SK-N-SH (cell line): ENCODE measurements around the gene FRMD5. TPM values are rescaled to one million over a fixed set of nuclear protein-coding genes. Genes with fewer than 3 reads are reported as not detected.
"Not testable (repeated sequence)": the region's sequence is repeated elsewhere in the genome, so short reads cannot be mapped to it uniquely, and the experiment has no call there.

Source experiments
- CTCF ChIA-PET: fragments of 300-600, 350-600 bp; formaldehyde crosslinking; extraction: SDS; loops from one replicate; lab custom pipeline; 2021; lab: Yijun Ruan, JAX
- POLR2A ChIA-PET: fragments of 350-600 bp; sonication (Branson Sonifier 250); formaldehyde crosslinking; extraction: SDS; loops from one replicate; lab custom pipeline; 2020; ENCODE audit warnings: antibody characterized with exemption, inconsistent platforms; lab: Yijun Ruan, JAX
- DNase-seq: peaks from one replicate; pipeline ENCODE4 v3.0.0; 2012
- H2AFZ ChIP-seq: fragments of 200-600 bp; sonication (generic); 2 replicates; pipeline ENCODE4 v1.8.1; 2016; ENCODE audit warnings: antibody characterized with exemption, mild to moderate bottlenecking, low read depth
- H3F3A ChIP-seq: fragments of 200-600 bp; sonication (generic); replicated peaks from 2 replicates; pipeline ENCODE3; 2016; ENCODE audit warnings: antibody characterized with exemption, mild to moderate bottlenecking; ENCODE audit not compliant: insufficient read depth
- H3K27ac ChIP-seq, 2 experiments: fragments of 200-500 bp in 1 of 2; fragments of 200-600 bp in 1 of 2; sonication (Bioruptor generic) in 1 of 2; sonication (generic), shearing (Covaris generic) in 1 of 2; 2 replicates each; pipeline versions ENCODE4 v1.5.1 to v1.6.1; 2014 to 2016; ENCODE audit warnings: low read depth in 2 of 2, inconsistent platforms in 1 of 2, low read length in 1 of 2, mild to moderate bottlenecking in 1 of 2, mixed read lengths in 1 of 2
- H3K27me3 ChIP-seq: fragments of 200-600 bp; sonication (generic), shearing (Covaris generic); 2 replicates; pipeline ENCODE4 v1.6.1; 2016; ENCODE audit warnings: mixed run types; ENCODE audit not compliant: insufficient read depth
- H3K36me3 ChIP-seq, 2 experiments: fragments of 200-500 bp in 1 of 2; fragments of 200-600 bp in 1 of 2; sonication (Bioruptor generic) in 1 of 2; sonication (generic) in 1 of 2; replicated peaks in 1 of 2; 2 replicates each; pipeline versions ENCODE3 to v1.5.1; 2014 to 2016; ENCODE audit warnings: low read length in 1 of 2, mild to moderate bottlenecking in 1 of 2; ENCODE audit not compliant: insufficient read depth in 2 of 2, control insufficient read depth in 1 of 2
- H3K4me1 ChIP-seq, 2 experiments: fragments of 200-500 bp in 1 of 2; fragments of 200-600 bp in 1 of 2; sonication (Bioruptor generic) in 1 of 2; sonication (generic), shearing (Covaris generic) in 1 of 2; 2 replicates each; pipeline versions ENCODE4 v1.5.1 to v1.6.1; 2014 to 2016; ENCODE audit warnings: low read depth in 1 of 2, low read length in 1 of 2, mixed run types in 1 of 2; ENCODE audit not compliant: insufficient read depth in 2 of 2, control insufficient read depth in 1 of 2
- H3K4me2 ChIP-seq: fragments of 200-600 bp; sonication (generic), shearing (Covaris generic); 2 replicates; pipeline ENCODE4 v1.6.1; 2017; ENCODE audit warnings: mixed run types
- H3K4me3 ChIP-seq, 2 experiments: fragments of 200-500 bp in 1 of 2; fragments of 200-600 bp in 1 of 2; sonication (Bioruptor generic) in 1 of 2; sonication (generic), shearing (Covaris generic) in 1 of 2; 2 replicates each; pipeline versions ENCODE4 v1.5.1 to v1.8.1; 2014 to 2016; ENCODE audit warnings: low read depth in 2 of 2, inconsistent platforms in 1 of 2, low read length in 1 of 2, mild to moderate bottlenecking in 1 of 2, mixed read lengths in 1 of 2, moderate library complexity in 1 of 2
- H3K79me2 ChIP-seq: fragments of 200-600 bp; sonication (generic); 2 replicates; pipeline ENCODE4 v1.8.1; 2017; ENCODE audit warnings: mild to moderate bottlenecking; ENCODE audit not compliant: insufficient read depth
- H3K9ac ChIP-seq: fragments of 200-600 bp; sonication (generic); 2 replicates; pipeline ENCODE4 v1.6.1; 2017; ENCODE audit warnings: mixed run types
- H3K9me2 ChIP-seq: fragments of 200-600 bp; sonication (generic); 2 replicates; pipeline ENCODE4 v1.6.1; 2017; ENCODE audit warnings: mixed run types
- H3K9me3 ChIP-seq: fragments of 200-600 bp; sonication (generic); 2 replicates; pipeline ENCODE4 v1.6.1; 2017; ENCODE audit warnings: mixed run types, mild to moderate bottlenecking, moderate library complexity
- H4K20me1 ChIP-seq: fragments of 200-600 bp; sonication (generic); 2 replicates; pipeline ENCODE4 v1.6.1; 2017; ENCODE audit warnings: mild to moderate bottlenecking, mixed run types; ENCODE audit not compliant: insufficient read depth
- EP300 ChIP-seq, 2 experiments: IDR thresholded peaks; 2 replicates each; pipeline versions ENCODE4 v1.4.0 to v1.6.1; 2012; ENCODE audit warnings: borderline replicate concordance in 1 of 2, low read depth in 1 of 2, low read length in 1 of 2
- FOSL2 ChIP-seq: IDR thresholded peaks from 2 replicates; pipeline ENCODE4 v1.4.0; 2012; ENCODE audit warnings: low read depth, mild to moderate bottlenecking, moderate library complexity, borderline replicate concordance
- GATA2 ChIP-seq: sonication (generic); formaldehyde crosslinking; IDR thresholded peaks from 2 replicates; pipeline ENCODE4 v1.5.0; 2020; ENCODE audit warnings: mild to moderate bottlenecking, missing genetic modification reagents
- MAX ChIP-seq: IDR thresholded peaks from 2 replicates; pipeline ENCODE4 v1.4.0; 2012; ENCODE audit warnings: low read depth
- NFIC ChIP-seq: IDR thresholded peaks from 2 replicates; pipeline ENCODE4 v1.4.0; 2012; ENCODE audit warnings: borderline replicate concordance
- RCOR1 ChIP-seq: fragments of 150-350 bp; IDR thresholded peaks from 2 replicates; pipeline ENCODE4 v1.6.1; 2017; ENCODE audit warnings: antibody characterized with exemption, low read length
- REST ChIP-seq: IDR thresholded peaks from 2 replicates; pipeline ENCODE4 v1.6.1; 2012; ENCODE audit warnings: mild to moderate bottlenecking, low read depth, low read length, moderate library complexity
- RXRA ChIP-seq: IDR thresholded peaks from 2 replicates; pipeline ENCODE4 v1.4.0; 2012; ENCODE audit warnings: low read depth, mild to moderate bottlenecking, borderline replicate concordance
- TEAD4 ChIP-seq: IDR thresholded peaks from 2 replicates; pipeline ENCODE4 v1.4.0; 2012; ENCODE audit warnings: mild to moderate bottlenecking, borderline replicate concordance; ENCODE audit not compliant: insufficient read depth
- USF2 ChIP-seq: fragments of 150-350 bp; IDR thresholded peaks from 2 replicates; pipeline ENCODE4 v1.6.1; 2017; ENCODE audit warnings: antibody characterized with exemption, low read length, low read depth, borderline replicate concordance
- YY1 ChIP-seq: IDR thresholded peaks from 2 replicates; pipeline ENCODE4 v1.4.0; 2012; ENCODE audit warnings: low read depth, mild to moderate bottlenecking
- WGBS: methylation state at CpG from one replicate; pipeline ENCODE4 v1.1.6; 2017; ENCODE audit warnings: low lambda C conversion rate; 5-methylcytosine and 5-hydroxymethylcytosine counted together
- polyA plus RNA-seq, 3 experiments: library from polyadenylated mRNA; depleted of rRNA; stranded (reverse); fragments of >200 nt; gene quantifications; 2 replicates each; pipeline ENCODE4 v1.2.3, GENCODE V29; 2012
- TF ChIP-seq, protein P1 (sequence below): IDR thresholded peaks from 2 replicates; pipeline ENCODE4 v1.4.0; 2012; ENCODE audit warnings: low read depth, borderline replicate concordance
- TF ChIP-seq, protein P2 (sequence below): fragments of 200-600 bp; sonication (generic); IDR thresholded peaks from 2 replicates; pipeline ENCODE4 v1.6.1; 2017; ENCODE audit warnings: antibody characterized with exemption, mild to moderate bottlenecking, moderate library complexity

FRMD5 gene
- polyA plus RNA-seq, 1 of the 3 experiments (the other 2 are of a cell fraction) = 24.8 TPM

GRCh38 chr15:44243141-44243540, 48.1 kb upstream of the FRMD5 start:
- Histone ChIP-seq H3K79me2 (no peaks in the 10 kb centered on the region), H3K36me3 (no peaks in the 10 kb centered on the region), H3K4me3 (no peak overlapping the region), H3F3A (no peaks in the 10 kb centered on the region), H3K4me2 (no peak overlapping the region), H3K4me1 (no peaks in the 10 kb centered on the region), H3K27me3 (no peaks in the 10 kb centered on the region), H4K20me1 (no peaks in the 10 kb centered on the region), H3K9me2 (no peaks in the 10 kb centered on the region), H2AFZ (0 out of 2 replicates have a peak overlapping the region, but pooled peaks have one; percentile 36), H3K9ac (no peak overlapping the region), H3K9me3 (no peaks in the 10 kb centered on the region), H3K27ac (no peak overlapping the region)
- no peak for TF ChIP-seq NFIC
- peak; percentile 75 for TF ChIP-seq GATA2 (CRISPR knock-in tag)
- 0 out of 4 replicates have a peak, but pooled peaks of 1 of the 2 experiments have one; percentile 8 for TF ChIP-seq EP300 (IDR thresholded peaks at IDR 0.05; ENCODE audit: borderline replicate concordance in 1 of 2, low read depth in 1 of 2, low read length in 1 of 2)
- TF ChIP-seq RCOR1 = peak; percentile 61; the same call in 1 of the 2 replicates
- TF ChIP-seq REST = no peak
- TF ChIP-seq YY1 = no peak
- TF ChIP-seq, protein P1, sequence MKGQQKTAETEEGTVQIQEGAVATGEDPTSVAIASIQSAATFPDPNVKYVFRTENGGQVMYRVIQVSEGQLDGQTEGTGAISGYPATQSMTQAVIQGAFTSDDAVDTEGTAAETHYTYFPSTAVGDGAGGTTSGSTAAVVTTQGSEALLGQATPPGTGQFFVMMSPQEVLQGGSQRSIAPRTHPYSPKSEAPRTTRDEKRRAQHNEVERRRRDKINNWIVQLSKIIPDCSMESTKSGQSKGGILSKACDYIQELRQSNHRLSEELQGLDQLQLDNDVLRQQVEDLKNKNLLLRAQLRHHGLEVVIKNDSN = no peak
- ChIA-PET CTCF (interaction anchor here (1.2 to 1.5 kb wide), 2 partner anchors 20 to 258 kb away, joined by 4 read pairs; no protein-coding TSS in a partner anchor), POLR2A (no interaction called here)
- 43% methylated on average over 1 of the region's 1 CpG for WGBS
- peak; percentile 48 for DNase-seq

GRCh38 chr15:44231842-44232241, 36.8 kb upstream of the FRMD5 start:
- Histone ChIP-seq H3K4me1 (no peaks in the 10 kb centered on the region), H3K9me3 (no peaks in the 10 kb centered on the region), H3K27me3 (no peaks in the 10 kb centered on the region), H3K9me2 (no peaks in the 10 kb centered on the region), H3K4me3 (no peak overlapping the region), H3K4me2 (no peak overlapping the region), H3F3A (peaks cover 5% of the 10 kb centered on the region), H2AFZ (0 out of 2 replicates have a peak overlapping the region, but pooled peaks have one; percentile 9), H3K27ac (peak overlapping the region in 1 of 2 experiments; percentile 26; a peak in 1 of 4 replicates), H4K20me1 (no peaks in the 10 kb centered on the region), H3K79me2 (no peaks in the 10 kb centered on the region), H3K36me3 (no peaks in the 10 kb centered on the region), H3K9ac (no peak overlapping the region)
- WGBS = 21% methylated on average over 1 of the region's 1 CpG
- no peak for DNase-seq
- TF ChIP-seq, protein P2, sequence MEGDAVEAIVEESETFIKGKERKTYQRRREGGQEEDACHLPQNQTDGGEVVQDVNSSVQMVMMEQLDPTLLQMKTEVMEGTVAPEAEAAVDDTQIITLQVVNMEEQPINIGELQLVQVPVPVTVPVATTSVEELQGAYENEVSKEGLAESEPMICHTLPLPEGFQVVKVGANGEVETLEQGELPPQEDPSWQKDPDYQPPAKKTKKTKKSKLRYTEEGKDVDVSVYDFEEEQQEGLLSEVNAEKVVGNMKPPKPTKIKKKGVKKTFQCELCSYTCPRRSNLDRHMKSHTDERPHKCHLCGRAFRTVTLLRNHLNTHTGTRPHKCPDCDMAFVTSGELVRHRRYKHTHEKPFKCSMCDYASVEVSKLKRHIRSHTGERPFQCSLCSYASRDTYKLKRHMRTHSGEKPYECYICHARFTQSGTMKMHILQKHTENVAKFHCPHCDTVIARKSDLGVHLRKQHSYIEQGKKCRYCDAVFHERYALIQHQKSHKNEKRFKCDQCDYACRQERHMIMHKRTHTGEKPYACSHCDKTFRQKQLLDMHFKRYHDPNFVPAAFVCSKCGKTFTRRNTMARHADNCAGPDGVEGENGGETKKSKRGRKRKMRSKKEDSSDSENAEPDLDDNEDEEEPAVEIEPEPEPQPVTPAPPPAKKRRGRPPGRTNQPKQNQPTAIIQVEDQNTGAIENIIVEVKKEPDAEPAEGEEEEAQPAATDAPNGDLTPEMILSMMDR = no peak
- TF ChIP-seq RXRA (no peak), MAX (no peak), TEAD4 (no peak), FOSL2 (peak; percentile 24; the same call in 1 of the 2 replicates), USF2 (no peak)
- CTCF ChIA-PET = interaction anchor here (0.7 to 1.1 kb wide), 3 partner anchors 13 to 974 kb away, joined by 3 read pairs; no protein-coding TSS in a partner anchor
- POLR2A ChIA-PET = no interaction called here

DNA sequence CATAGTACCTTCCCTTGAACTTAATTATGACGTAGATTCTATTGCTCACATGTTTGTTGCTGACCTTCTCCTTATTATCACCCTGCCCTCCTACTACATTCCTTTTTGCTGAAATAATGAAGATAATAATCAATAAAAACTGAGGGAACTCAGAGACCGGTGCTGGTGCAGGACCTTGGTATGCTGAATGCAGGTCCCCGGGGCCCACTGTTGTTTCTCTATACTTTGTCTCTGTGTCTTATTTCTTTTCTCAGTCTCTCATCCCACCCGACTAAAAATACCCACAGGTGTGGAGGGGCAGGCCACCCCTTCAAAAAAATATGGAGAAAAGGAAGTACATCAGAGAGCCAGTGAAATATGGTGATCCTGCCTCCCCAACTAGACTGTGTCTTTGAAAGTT, 34.2 kb upstream of the FRMD5 start:
- CTCF ChIA-PET, H3K9me3 ChIP-seq, H3K27ac ChIP-seq, H3K9me2 ChIP-seq, H3K4me1 ChIP-seq, H3K9ac ChIP-seq, H3F3A ChIP-seq, H4K20me1 ChIP-seq, H2AFZ ChIP-seq, H3K36me3 ChIP-seq, H3K4me3 ChIP-seq, H3K4me2 ChIP-seq, H3K27me3 ChIP-seq, POLR2A ChIA-PET, DNase-seq, H3K79me2 ChIP-seq: not testable (repeated sequence)
- 59% methylated on average over 3 of the region's 4 CpGs for WGBS
